Suprapubic skin (tissue), 4 donors: ENCODE measurements around the gene HOXB2. TPM values are rescaled to one million over a fixed set of nuclear protein-coding genes. Genes with fewer than 3 reads are reported as not detected.

ENCODE experiments used
- DNase-seq, 2 donors: peaks; one replicate each; pipeline ENCODE4 v3.0.0-alpha.2; 2019; ENCODE audit warnings: low spot score in 2 of 2
- H3K27ac ChIP-seq: fragments of 200-600 bp; sonication (generic); one replicate; pipeline ENCODE4 v1.5.1; 2019
- H3K27me3 ChIP-seq: fragments of 200-600 bp; sonication (generic); one replicate; pipeline ENCODE4 v1.5.1; 2019
- H3K36me3 ChIP-seq: fragments of 200-600 bp; sonication (generic); one replicate; pipeline ENCODE4 v1.5.1; 2019
- H3K4me1 ChIP-seq: fragments of 200-600 bp; sonication (generic); one replicate; pipeline ENCODE4 v1.5.1; 2019
- H3K4me3 ChIP-seq: fragments of 200-600 bp; sonication (generic); one replicate; pipeline ENCODE4 v1.5.1; 2019; ENCODE audit warnings: mild to moderate bottlenecking
- H3K9me3 ChIP-seq: fragments of 200-600 bp; sonication (generic); one replicate; pipeline ENCODE4 v1.5.1; 2019
- EP300 ChIP-seq: sonication (generic); formaldehyde crosslinking; IDR thresholded peaks from one replicate; pipeline ENCODE4 v1.6.1; 2017; ENCODE audit warnings: antibody characterized with exemption
- POLR2A ChIP-seq, 2 donors: fragments of 450-650 bp; IDR thresholded peaks; one replicate each; pipeline ENCODE4 v1.6.1; 2017; ENCODE audit warnings: antibody characterized with exemption in 2 of 2, mild to moderate bottlenecking in 2 of 2, moderate library complexity in 2 of 2
- POLR2AphosphoS5 ChIP-seq, 3 donors: sonication (generic); formaldehyde crosslinking; IDR thresholded peaks; one replicate each; pipeline ENCODE4 v1.6.1; 2017; ENCODE audit warnings: antibody characterized with exemption in 3 of 3
- WGBS: methylation state at CpG from one replicate; pipeline ENCODE4 v1.1.5; 2018; 5-methylcytosine and 5-hydroxymethylcytosine counted together
- total RNA-seq, 4 donors: library from RNA; depleted of rRNA; stranded (reverse); fragments of >200 nt; gene quantifications; one replicate each; pipeline ENCODE4 v1.1.0, GENCODE V29; 2016
- TF ChIP-seq, protein P1 (sequence below), 2 donors: fragments of 200-600 bp in 1 of 2; fragments of 450-650 bp in 1 of 2; sonication (generic) in 1 of 2; IDR thresholded peaks; one replicate each; pipeline ENCODE4 v1.5.1; 2016 to 2019; ENCODE audit warnings: antibody characterized with exemption in 2 of 2, mild to moderate bottlenecking in 1 of 2, moderate library complexity in 1 of 2

HOXB2 gene
- 10 to 100 TPM in 2 of 4 donors, 1 to 10 TPM in 2; 8.4 to 13.6 (median 9.9) TPM for total RNA-seq

- H3K27me3 ChIP-seq = peaks cover 4% of the 10 kb centered on the region
- TF ChIP-seq EP300 = no peak
- TF ChIP-seq POLR2A (IDR thresholded peaks at IDR 0.05) = no peak
- TF ChIP-seq, protein P1, sequence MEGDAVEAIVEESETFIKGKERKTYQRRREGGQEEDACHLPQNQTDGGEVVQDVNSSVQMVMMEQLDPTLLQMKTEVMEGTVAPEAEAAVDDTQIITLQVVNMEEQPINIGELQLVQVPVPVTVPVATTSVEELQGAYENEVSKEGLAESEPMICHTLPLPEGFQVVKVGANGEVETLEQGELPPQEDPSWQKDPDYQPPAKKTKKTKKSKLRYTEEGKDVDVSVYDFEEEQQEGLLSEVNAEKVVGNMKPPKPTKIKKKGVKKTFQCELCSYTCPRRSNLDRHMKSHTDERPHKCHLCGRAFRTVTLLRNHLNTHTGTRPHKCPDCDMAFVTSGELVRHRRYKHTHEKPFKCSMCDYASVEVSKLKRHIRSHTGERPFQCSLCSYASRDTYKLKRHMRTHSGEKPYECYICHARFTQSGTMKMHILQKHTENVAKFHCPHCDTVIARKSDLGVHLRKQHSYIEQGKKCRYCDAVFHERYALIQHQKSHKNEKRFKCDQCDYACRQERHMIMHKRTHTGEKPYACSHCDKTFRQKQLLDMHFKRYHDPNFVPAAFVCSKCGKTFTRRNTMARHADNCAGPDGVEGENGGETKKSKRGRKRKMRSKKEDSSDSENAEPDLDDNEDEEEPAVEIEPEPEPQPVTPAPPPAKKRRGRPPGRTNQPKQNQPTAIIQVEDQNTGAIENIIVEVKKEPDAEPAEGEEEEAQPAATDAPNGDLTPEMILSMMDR (IDR thresholded peaks at IDR 0.05) = no peak
- TF ChIP-seq POLR2AphosphoS5 (IDR thresholded peaks at IDR 0.05) = no peak
- peak within 1 kb of the TSS; percentile 93 for H3K27ac ChIP-seq
- no peak for DNase-seq
- no peaks in the 10 kb centered on the region for H3K36me3 ChIP-seq
- no peaks in the 10 kb centered on the region for H3K9me3 ChIP-seq
- peak within 1 kb of the TSS; percentile 79 for H3K4me3 ChIP-seq
- 55% methylated on average over 12 of the region's 12 CpGs for WGBS
- peaks cover 72% of the 10 kb centered on the region for H3K4me1 ChIP-seq
Measured at GRCh38 chr17:48545022-48545375, at the start of gene HOXB2. Gene HOXB2 (minus strand): TSS chr17:48545109. CDS start chr17:48544911, 198 bp downstream.

- Histone ChIP-seq H3K4me3 (peak overlapping the region; percentile 43), H3K4me1 (peaks cover 53% of the 10 kb centered on the region), H3K27ac (peak overlapping the region; percentile 50), H3K9me3 (no peaks in the 10 kb centered on the region), H3K36me3 (peaks cover 3% of the 10 kb centered on the region), H3K27me3 (peaks cover 46% of the 10 kb centered on the region)
- TF ChIP-seq POLR2AphosphoS5 (IDR thresholded peaks at IDR 0.05) (peak in 1 of 3 donors; percentile 19), POLR2A (IDR thresholded peaks at IDR 0.05) (no peak)
- TF ChIP-seq, protein P1 (IDR thresholded peaks at IDR 0.05) = peak; percentile 92 to 98
- WGBS = 14% methylated on average over 37 of the region's 37 CpGs
- DNase-seq = no peak
Measured at GRCh38 chr17:48593840-48594537, 49.1 kb upstream of the HOXB2 start.

DNA sequence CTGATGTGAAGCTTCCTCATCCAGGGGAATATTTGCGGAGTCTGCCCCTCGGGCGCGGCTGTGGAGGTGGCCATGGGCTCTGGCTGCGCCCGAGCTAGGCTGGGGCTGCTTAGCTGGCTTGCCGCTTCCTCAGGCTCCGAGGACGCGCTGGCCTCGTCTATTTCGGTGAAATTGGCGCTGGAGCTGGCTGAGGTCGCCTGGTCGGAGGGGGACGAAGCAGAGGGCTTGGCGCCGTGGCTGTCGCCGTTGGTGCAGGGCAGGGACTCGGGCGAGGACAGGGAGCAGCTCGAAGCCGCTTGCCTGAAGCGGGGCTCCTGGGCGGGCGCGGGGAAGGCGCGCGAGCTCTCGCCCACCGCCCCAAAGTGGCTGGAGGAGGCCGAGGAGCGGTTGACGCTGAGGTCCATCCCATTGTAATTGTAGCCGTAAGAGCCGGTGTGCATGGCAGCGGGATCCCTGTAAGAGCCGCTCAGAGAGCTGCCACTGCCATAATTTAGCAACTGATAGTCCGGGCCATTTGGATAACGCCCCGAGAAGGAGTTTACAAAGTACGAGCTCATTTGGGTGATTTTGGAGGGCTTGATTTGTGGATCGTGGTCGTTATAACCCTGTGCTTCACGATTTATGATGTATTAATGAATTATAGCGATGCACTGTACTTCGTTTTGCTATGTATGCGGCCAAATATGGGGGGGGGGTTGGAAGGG, 48.4 kb upstream of the HOXB2 start, which contains the start of gene HOXB5:
Gene HOXB5 (minus strand): TSS at position 654 of the 704 bp plus-strand sequence. CDS start 97 bp downstream, at position 557.
- DNase-seq = no peak
- Histone ChIP-seq H3K4me1 (peaks cover 50% of the 10 kb centered on the region), H3K4me3 (peak within 1 kb of the TSS; percentile 43), H3K36me3 (peaks cover 3% of the 10 kb centered on the region), H3K27me3 (peaks cover 39% of the 10 kb centered on the region), H3K27ac (peak within 1 kb of the TSS; percentile 50), H3K9me3 (no peaks in the 10 kb centered on the region)
- TF ChIP-seq POLR2A (IDR thresholded peaks at IDR 0.05) (no peak), EP300 (no peak), POLR2AphosphoS5 (IDR thresholded peaks at IDR 0.05) (no peak)
- TF ChIP-seq, protein P1 (IDR thresholded peaks at IDR 0.05) = no peak
- WGBS = 18% methylated on average over 28 of the region's 50 CpGs

- Histone ChIP-seq H3K27ac (no peak overlapping the region), H3K4me1 (peaks cover 43% of the 10 kb centered on the region), H3K9me3 (no peaks in the 10 kb centered on the region), H3K27me3 (peaks cover 32% of the 10 kb centered on the region), H3K36me3 (peaks cover 3% of the 10 kb centered on the region), H3K4me3 (peak overlapping the region; percentile 43)
- TF ChIP-seq POLR2A (IDR thresholded peaks at IDR 0.05) (no peak), EP300 (no peak), POLR2AphosphoS5 (IDR thresholded peaks at IDR 0.05) (no peak)
- TF ChIP-seq, protein P1 (IDR thresholded peaks at IDR 0.05) = no peak
- no peak for DNase-seq
- 24% methylated on average over 14 of the region's 14 CpGs for WGBS
Measured at GRCh38 chr17:48592577-48592976, 47.7 kb upstream of the HOXB2 start.

GRCh38 chr17:48592057-48592514, 47.2 kb upstream of the HOXB2 start:
- peaks cover 3% of the 10 kb centered on the region for H3K36me3 ChIP-seq
- peak overlapping the region; percentile 43 for H3K4me3 ChIP-seq
- peak overlapping the region; percentile 21 for H3K27ac ChIP-seq
- H3K4me1 ChIP-seq = peaks cover 42% of the 10 kb centered on the region
- 58% methylated on average over 28 of the region's 33 CpGs for WGBS
- no peak for TF ChIP-seq EP300
- no peak for TF ChIP-seq POLR2AphosphoS5 (IDR thresholded peaks at IDR 0.05)
- TF ChIP-seq, protein P1 (IDR thresholded peaks at IDR 0.05) = no peak
- no peak for TF ChIP-seq POLR2A (IDR thresholded peaks at IDR 0.05)
- H3K27me3 ChIP-seq = peaks cover 28% of the 10 kb centered on the region
- H3K9me3 ChIP-seq = no peaks in the 10 kb centered on the region
- DNase-seq = no peak
